Stimulated activated memory B cell treated with anti-CD40 and anti-IgM and Interleukin-4, amounts not matched to agents 10 μg/mL and 1 μg/mL and 100 μg/mL, for 72 hours (primary cell): ENCODE results near the gene AGFG1.
"Not testable (repeated sequence)": the region's sequence is repeated elsewhere in the genome, so short reads cannot be mapped to it uniquely, and the experiment has no call there.

Experiments used
- ATAC-seq: fragments of 150-1000 bp; cut with Tn5 transposase; 2 replicates; pipeline ENCODE4 v1.10.0; 2021
- H3K27ac Mint-ChIP-seq: one replicate; pipeline ENCODE4 v1.8.0; 2022; ENCODE audit warnings: mild to moderate bottlenecking, mixed read lengths
- H3K27me3 Mint-ChIP-seq: one replicate; pipeline ENCODE4 v1.8.0; 2022; ENCODE audit warnings: mixed read lengths
- H3K36me3 Mint-ChIP-seq: one replicate; pipeline ENCODE4 v1.8.0; 2022; ENCODE audit warnings: mixed read lengths
- H3K4me1 Mint-ChIP-seq: one replicate; pipeline ENCODE4 v1.8.0; 2022; ENCODE audit warnings: mixed read lengths
- H3K4me3 Mint-ChIP-seq: one replicate; pipeline ENCODE4 v1.8.0; 2022; ENCODE audit warnings: mild to moderate bottlenecking, moderate library complexity, mixed read lengths
- H3K9me3 Mint-ChIP-seq: one replicate; pipeline ENCODE4 v1.8.0; 2022; ENCODE audit warnings: mixed read lengths

AGFG1 gene

DNA sequence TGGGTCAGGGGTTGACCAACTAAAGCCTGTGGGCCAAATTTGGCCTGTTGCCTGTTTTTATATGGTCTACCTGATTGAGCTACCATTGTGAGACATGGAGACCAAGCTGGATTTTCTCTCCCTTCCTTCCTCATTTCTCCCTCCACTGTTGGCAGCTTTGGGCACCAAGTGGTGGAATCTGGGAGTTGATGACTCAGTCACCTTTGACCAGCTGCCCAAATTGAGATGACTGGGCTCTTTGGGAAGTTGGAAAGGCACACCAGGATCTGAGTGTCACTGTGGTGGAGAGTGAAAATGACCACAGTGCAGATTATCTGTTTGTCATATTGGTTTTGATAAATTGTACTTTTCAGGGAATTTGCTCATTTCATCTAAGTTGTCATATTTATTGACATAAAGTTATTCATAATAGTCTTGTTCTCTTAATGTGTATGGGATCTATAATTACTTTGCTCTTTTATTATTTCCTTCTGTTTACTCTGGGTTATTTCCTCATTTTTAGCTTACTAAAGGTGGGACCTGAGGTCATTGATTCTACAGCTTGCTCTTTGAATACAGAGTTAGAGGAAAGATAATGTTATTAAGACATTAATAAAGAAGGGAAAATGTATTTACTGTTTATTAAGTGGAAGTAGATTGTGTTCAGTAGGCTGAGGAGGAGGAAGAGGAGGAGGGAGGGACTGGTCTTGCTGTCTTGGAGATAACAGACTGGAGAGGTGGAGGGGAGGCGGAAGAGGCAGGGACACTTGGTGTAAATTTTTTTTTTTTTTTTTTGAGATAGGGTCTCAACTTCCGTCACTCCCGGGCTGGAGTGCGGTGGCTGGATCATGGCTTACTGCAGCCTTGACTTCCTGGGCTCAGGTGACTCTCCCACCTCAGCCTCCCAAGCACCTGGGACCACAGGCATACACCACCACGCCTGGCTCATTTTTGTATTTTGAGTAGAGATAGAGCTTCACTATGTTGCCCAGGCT lies 31.8 kb downstream of the AGFG1 start:
- Mint-ChIP-seq H3K27ac (no peak overlapping the region), H3K9me3 (no peaks in the 10 kb centered on the region), H3K27me3 (no peaks in the 10 kb centered on the region), H3K4me3 (no peak overlapping the region), H3K36me3 (peaks cover 56% of the 10 kb centered on the region), H3K4me1 (peaks cover 81% of the 10 kb centered on the region)
- no peak for ATAC-seq

DNA sequence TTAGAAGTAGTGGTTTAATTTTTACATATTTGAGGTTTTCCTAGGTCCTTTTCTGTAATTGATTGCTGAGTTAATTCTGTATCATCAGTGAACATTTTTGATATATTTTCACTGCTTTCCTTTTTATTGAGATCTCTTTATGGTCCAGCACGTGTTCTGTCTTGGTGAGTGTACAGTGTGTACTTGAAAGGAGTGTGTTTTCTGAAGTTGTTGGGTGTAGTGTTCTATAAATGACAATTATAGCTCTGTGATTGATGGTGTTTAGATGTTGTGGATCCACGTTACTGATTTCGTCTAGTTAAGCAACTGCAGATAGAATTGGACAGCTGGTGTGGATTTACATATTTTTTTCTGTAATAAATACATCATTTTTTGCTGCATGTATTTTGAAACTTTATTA lies 32.7 kb downstream of the AGFG1 start:
- Mint-ChIP-seq H3K36me3 (peaks cover 56% of the 10 kb centered on the region), H3K27me3 (no peaks in the 10 kb centered on the region), H3K27ac (no peak overlapping the region), H3K4me3 (no peak overlapping the region), H3K9me3 (no peaks in the 10 kb centered on the region), H3K4me1 (peaks cover 78% of the 10 kb centered on the region)
- no peak for ATAC-seq

DNA sequence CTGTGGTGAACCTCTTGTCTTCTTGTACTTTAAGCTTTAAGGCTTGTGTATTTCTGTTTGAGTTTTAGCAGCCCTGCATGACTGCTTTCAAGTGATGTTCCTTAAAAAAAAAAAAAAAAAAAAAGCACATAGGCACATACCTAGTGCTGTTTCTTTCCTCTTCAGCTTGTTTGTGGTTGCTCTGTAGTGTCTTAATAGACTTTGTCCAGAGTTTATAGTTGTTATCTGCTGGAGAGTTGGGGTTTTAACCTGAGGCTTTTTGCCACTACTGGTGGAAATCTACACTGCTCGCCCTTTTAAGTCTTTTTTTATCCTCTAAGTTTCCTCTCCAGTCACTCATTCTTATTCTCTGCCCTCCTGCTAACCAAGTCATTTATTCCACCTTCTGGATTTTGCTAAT lies 34.5 kb downstream of the AGFG1 start:
- peak overlapping the region; percentile 22 for H3K4me3 Mint-ChIP-seq
- no peak overlapping the region for H3K27ac Mint-ChIP-seq
- ATAC-seq, result no peak
- no peaks in the 10 kb centered on the region for H3K9me3 Mint-ChIP-seq
- peaks cover 84% of the 10 kb centered on the region for H3K4me1 Mint-ChIP-seq
- no peaks in the 10 kb centered on the region for H3K27me3 Mint-ChIP-seq
- H3K36me3 Mint-ChIP-seq, result peaks cover 51% of the 10 kb centered on the region

DNA sequence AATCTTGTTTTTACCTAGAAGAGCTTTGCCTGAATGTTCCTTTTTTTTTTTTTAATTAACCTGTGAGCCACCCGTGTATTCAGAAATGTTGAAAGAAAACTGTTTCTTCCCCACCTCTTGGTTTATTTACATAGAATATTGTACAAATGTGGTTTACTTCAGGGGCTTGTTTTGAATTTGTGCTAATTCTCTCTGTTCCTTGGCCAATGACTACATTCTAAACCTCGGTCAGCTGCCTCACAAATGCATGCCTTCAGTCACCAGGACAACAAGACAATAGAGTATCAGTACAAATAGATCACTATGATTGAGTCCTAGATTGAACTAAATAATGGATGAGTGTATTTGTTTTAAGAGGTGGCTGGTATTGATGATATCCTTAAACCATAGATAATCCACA lies 36.0 kb downstream of the AGFG1 start:
- no peak overlapping the region for H3K27ac Mint-ChIP-seq
- no peak overlapping the region for H3K4me3 Mint-ChIP-seq
- ATAC-seq, result no peak

DNA sequence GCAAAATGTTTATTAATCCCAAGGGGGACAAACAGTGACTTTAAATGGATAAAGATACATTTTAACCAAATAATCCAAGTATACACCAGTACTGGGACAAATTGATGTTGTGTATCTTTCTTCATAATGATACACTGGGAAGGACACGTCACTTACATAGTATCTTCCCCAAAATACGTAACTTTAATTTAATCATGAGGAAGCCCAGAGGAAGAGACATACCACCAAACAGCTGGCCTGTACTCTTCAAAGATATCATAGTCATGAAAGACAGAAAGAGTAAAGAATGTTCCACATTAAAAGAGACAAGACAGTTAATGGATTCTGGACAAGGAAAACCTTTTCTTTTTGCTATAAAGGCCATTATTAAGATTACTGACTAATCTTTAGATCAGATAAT lies 37.1 kb downstream of the AGFG1 start:
- peaks cover 27% of the 10 kb centered on the region for H3K36me3 Mint-ChIP-seq
- no peaks in the 10 kb centered on the region for H3K9me3 Mint-ChIP-seq
- no peaks in the 10 kb centered on the region for H3K27me3 Mint-ChIP-seq
- no peak for ATAC-seq
- H3K4me3 Mint-ChIP-seq, result no peak overlapping the region
- no peak overlapping the region for H3K27ac Mint-ChIP-seq
- peaks cover 86% of the 10 kb centered on the region for H3K4me1 Mint-ChIP-seq

More for the DNA sequence above, 36.0 kb downstream of the AGFG1 start:
- Mint-ChIP-seq H3K4me1 (peaks cover 86% of the 10 kb centered on the region), H3K36me3 (peaks cover 36% of the 10 kb centered on the region), H3K27me3 (no peaks in the 10 kb centered on the region), H3K9me3 (no peaks in the 10 kb centered on the region)

DNA sequence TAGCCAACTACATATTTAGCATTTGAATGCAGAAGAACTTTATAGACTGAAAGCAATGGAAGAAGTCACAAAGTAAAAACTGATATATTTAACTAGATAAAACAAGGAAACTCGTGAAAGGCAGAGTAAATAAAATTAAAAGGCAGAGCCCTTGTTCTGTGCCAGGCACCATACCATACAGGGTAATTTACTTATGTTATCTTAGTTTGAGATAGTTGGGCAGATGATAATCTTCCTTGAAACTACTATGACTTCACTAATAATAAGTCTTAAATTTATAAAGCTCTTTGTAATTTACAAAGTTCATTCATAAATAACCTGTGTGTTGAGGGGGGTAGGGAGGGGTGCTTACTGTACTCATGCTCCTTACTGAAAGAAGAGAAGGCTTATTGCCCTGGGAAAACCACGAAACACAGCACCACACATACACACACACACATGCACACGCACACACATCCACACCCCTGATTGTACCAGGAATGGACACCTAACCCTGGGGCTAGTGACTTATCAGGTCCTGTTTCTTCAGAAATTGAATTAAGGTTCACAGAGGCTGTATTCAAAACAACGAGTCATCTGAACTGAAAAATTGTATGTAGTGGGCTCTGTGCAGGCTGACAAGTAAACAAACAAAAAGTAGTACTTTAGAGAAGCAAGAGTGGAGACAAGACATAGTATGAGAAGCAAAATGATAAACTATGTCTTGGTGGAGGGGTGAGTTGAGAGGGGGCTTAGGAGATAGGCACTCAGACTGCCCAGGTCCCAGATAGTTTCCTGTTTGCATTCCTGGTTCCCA lies 38.1 kb downstream of the AGFG1 start:
- Mint-ChIP-seq H3K27ac (peak overlapping the region; percentile 44), H3K9me3 (no peaks in the 10 kb centered on the region), H3K27me3 (no peaks in the 10 kb centered on the region), H3K4me1 (peaks cover 84% of the 10 kb centered on the region), H3K4me3 (no peak overlapping the region), H3K36me3 (peaks cover 18% of the 10 kb centered on the region)
- no peak for ATAC-seq

DNA sequence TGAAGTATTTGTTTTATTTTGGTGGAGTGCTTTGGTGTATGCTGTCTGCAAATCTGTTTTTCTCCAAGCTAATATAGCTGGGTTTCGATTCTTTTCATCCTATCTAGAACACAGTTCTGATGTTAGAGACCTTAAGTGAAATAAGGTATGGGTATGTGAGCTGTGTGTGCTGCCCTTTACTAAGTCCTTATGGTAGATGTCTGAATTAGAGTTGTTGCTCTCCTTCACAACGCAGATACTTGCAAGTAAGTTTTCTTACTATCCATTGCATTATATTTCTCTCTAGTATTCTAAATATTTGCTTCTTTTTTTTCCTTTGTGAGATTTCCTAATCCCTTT lies 38.6 kb downstream of the AGFG1 start:
- Mint-ChIP-seq H3K4me3 (no peak overlapping the region), H3K9me3 (no peaks in the 10 kb centered on the region), H3K27ac (peak overlapping the region; percentile 44), H3K4me1 (peaks cover 84% of the 10 kb centered on the region), H3K27me3 (no peaks in the 10 kb centered on the region), H3K36me3 (peaks cover 18% of the 10 kb centered on the region)
- no peak for ATAC-seq

DNA sequence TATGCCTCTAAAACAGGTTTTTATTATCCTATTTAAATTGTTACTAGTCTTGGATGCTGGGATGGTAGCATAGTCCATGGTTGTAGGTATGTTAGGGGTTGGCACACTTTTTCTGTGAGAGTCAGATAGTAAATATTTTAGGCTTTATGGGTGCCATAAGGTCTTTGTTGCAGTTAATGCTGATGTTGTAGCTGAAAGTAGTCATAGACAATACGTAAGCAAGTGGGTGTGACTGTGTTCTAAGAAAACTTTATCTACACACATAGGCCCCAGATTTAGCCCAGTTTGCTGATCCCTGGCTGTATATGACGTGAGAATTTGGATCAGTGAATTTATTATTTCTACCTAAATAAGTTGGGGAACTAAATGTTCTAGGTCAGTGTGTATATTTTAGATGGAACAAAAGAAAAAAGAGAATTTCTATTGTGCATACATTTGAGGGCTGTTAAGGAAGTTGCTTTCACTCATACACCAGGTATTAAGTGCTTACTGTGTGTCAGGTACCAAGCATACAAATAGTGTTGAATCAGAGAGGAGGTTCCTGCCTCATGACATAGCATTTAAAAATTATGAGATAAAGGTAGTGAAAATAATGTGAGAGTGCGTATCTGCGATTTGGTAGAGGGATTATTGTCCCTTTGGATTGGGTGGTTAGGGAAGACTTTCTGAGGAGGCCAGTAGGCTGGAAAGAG lies 39.4 kb downstream of the AGFG1 start:
- Mint-ChIP-seq H3K27me3 (no peaks in the 10 kb centered on the region), H3K4me1 (peaks cover 84% of the 10 kb centered on the region), H3K27ac (no peak overlapping the region), H3K4me3 (no peak overlapping the region), H3K9me3 (no peaks in the 10 kb centered on the region), H3K36me3 (peaks cover 11% of the 10 kb centered on the region)
- ATAC-seq, result no peak

DNA sequence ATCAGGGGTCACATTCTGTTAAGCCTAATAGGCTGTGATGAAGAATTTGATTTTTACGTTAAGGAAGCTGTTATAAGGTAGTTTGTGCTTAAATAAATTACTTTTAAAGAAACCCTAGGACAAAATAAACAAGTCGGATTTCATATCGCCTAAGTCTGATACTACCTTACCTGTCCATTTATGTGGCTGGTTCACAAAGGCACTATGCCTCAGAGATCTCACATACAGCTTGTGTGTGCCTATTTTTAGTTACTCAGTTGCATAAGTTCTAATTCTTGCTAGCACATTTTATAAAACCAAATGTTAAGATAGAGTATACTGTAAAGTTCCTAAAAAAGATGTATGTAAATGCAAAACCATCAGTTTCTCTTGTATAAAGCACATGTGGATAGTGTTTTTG lies 40.0 kb downstream of the AGFG1 start:
- Mint-ChIP-seq H3K27ac (no peak overlapping the region), H3K4me3 (no peak overlapping the region), H3K9me3 (no peaks in the 10 kb centered on the region), H3K27me3 (no peaks in the 10 kb centered on the region), H3K4me1 (peaks cover 79% of the 10 kb centered on the region), H3K36me3 (peaks cover 6% of the 10 kb centered on the region)
- no peak for ATAC-seq

DNA sequence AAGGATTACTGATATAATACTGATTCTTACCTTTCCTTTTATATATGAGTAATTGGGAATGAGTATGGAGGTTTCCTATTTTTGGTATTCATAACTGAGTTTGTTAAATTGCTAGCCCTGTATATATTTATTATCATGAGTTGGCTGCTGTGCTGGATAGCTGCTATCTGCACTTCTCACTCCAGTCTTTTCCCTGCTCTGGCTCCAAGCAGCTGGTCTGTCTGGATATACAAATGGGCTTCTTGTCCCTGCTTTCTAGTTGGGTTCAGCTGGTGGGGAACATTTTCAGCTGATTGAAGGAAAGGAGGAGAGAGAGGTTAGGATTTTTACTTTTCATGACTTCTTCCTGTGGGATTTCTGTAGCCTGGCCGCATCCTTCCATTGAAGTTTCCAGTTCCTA lies 41.2 kb downstream of the AGFG1 start:
- Mint-ChIP-seq H3K36me3 (peaks cover 6% of the 10 kb centered on the region), H3K4me3 (no peak overlapping the region), H3K4me1 (peaks cover 85% of the 10 kb centered on the region), H3K27ac (no peak overlapping the region), H3K27me3 (no peaks in the 10 kb centered on the region), H3K9me3 (no peaks in the 10 kb centered on the region)
- ATAC-seq, result no peak

DNA sequence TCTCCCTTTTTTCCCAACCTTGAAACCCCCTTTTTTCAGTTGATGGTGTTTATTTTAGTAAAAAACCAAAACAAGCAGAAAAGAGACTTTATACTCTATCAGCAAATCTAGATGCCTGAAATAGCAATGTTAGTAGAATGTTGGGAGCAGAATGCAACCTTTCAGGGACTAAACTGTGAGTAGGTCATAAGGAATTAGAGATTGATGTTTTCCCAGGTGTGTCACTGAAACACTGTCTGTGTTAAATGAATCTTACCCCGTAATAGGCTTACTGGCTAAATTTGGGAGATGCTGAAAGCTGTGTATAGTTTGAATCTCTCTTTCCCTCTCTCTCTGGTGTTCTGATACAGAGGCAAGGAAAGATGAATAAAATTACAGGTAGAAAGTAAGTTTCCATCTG lies 43.8 kb downstream of the AGFG1 start:
- H3K36me3 Mint-ChIP-seq, result peaks cover 10% of the 10 kb centered on the region
- H3K4me1 Mint-ChIP-seq, result peaks cover 88% of the 10 kb centered on the region
- H3K27me3 Mint-ChIP-seq, result no peaks in the 10 kb centered on the region
- H3K4me3 Mint-ChIP-seq, result no peak overlapping the region
- ATAC-seq, result no peak
- H3K27ac Mint-ChIP-seq, result no peak overlapping the region
- H3K9me3 Mint-ChIP-seq, result no peaks in the 10 kb centered on the region

DNA sequence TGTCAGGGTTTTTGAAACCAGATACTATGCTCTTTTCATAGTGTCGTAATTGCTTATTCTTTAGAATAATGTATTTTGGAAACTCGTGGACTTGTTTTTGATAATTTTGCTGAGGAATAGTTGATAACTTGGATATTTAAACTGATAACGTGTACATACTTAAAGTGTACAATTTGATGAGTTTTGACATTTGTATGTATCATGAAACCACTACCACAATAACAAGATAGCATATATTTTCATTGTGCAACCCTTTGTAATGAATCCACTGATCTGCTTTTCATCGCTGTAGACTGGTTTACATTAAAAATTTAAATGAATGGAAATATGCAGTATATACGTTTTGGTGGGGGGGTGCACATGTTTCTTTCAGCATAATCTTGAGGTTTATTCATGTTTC lies 45.8 kb downstream of the AGFG1 start:
- no peaks in the 10 kb centered on the region for H3K27me3 Mint-ChIP-seq
- no peak overlapping the region for H3K27ac Mint-ChIP-seq
- peaks cover 10% of the 10 kb centered on the region for H3K36me3 Mint-ChIP-seq
- ATAC-seq, result no peak
- H3K9me3 Mint-ChIP-seq, result no peaks in the 10 kb centered on the region
- H3K4me1 Mint-ChIP-seq, result peaks cover 68% of the 10 kb centered on the region
- no peak overlapping the region for H3K4me3 Mint-ChIP-seq

DNA sequence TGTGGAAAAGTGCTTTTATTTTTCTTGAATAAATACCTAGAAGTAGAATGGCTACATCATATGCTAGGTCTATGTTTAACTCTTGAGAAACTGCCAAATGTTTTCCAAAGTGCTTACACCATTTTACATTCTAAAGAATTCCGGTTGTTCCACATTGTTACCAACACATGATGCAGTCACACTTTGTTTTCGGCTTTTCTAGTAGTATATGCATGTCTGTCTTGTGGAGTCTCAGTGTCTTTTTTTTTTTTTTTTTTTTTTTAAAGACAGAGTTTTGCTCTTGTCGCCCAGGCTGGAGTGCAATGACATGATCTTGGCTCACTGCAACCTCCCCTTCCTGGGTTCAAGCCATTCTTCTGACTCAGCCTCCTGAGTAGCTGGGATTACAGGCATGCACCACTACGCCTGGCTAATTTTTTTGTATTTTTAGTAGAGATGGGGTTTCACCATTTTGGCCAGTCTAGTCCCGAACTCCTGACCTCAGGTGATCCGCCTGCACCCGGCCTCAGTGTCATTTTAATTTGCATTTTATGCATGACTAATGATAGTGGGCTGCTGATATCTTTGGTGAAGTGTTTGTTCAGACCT lies 46.4 kb downstream of the AGFG1 start:
- Mint-ChIP-seq H3K36me3 (peaks cover 10% of the 10 kb centered on the region), H3K4me1 (peaks cover 62% of the 10 kb centered on the region)
- H3K27me3 Mint-ChIP-seq, H3K4me3 Mint-ChIP-seq, H3K9me3 Mint-ChIP-seq, H3K27ac Mint-ChIP-seq, ATAC-seq: not testable (repeated sequence)

DNA sequence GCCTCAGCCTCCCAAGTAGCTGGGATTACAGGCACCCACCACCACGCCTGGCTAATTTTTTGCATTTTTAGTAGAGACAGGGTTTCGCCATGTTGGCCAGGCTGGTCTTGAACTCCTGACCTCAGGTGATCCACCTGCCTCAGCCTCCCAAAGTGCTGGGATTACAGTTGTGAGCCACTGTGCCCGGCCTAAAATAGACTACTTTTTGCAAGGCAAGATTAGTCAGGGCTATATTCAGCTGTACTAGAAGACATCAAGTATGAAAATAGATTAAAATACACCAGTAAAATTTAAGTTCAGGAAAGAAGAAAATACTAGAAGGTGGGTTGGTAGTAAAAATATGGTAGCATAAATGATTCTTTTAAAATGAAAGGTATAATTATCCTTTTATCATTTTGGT lies 49.2 kb downstream of the AGFG1 start:
- ATAC-seq, H3K9me3 Mint-ChIP-seq, H3K27me3 Mint-ChIP-seq, H3K4me3 Mint-ChIP-seq, H3K27ac Mint-ChIP-seq: not testable (repeated sequence)
- H3K4me1 Mint-ChIP-seq, result peaks cover 36% of the 10 kb centered on the region
- H3K36me3 Mint-ChIP-seq, result peaks cover 14% of the 10 kb centered on the region

DNA sequence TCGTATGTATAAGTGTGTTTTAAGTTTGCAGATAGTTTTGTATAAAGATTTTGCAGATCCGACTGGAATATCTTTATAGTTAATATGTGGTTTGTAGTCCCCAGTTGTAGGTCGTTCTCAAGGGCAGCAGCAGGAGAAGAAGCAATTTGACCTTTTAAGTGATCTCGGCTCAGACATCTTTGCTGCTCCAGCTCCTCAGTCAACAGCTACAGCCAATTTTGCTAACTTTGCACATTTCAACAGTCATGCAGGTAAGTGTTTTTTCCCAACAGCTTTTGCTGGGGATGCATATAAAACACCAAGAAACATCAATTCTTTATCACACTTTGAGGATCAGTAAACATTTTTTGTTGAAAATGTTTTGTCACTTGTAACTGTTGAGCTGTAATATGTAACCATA lies 52.7 kb downstream of the AGFG1 start:
- Mint-ChIP-seq H3K36me3 (peaks cover 22% of the 10 kb centered on the region), H3K27me3 (no peaks in the 10 kb centered on the region), H3K27ac (no peak overlapping the region), H3K4me1 (peaks cover 10% of the 10 kb centered on the region), H3K9me3 (no peaks in the 10 kb centered on the region), H3K4me3 (no peak overlapping the region)
- ATAC-seq, result no peak
